ENCODE results near the gene STAC3. TPM values are rescaled to one million over a fixed set of nuclear protein-coding genes. Genes with fewer than 3 reads are reported as not detected.

Gene STAC3
- total and polyA plus RNA-seq, 2 of the 13 experiments (the other 11 are each of a cell fraction or from before 2014, with no cell fraction given) = 0.18 to 0.22 TPM

GRCh38 chr12:57270966-57271470 is 20.0 kb upstream of the STAC3 start (continued):
- TF ChIP-seq ZNF281 (CRISPR knock-in tag; IDR thresholded peaks at IDR 0.05; ENCODE audit: borderline replicate concordance) = no peak
- no peak for TF ChIP-seq PRDM4 (CRISPR knock-in tag; IDR thresholded peaks at IDR 0.05; ENCODE audit: borderline replicate concordance)
- TF ChIP-seq BHLHE40 (IDR thresholded peaks at IDR 0.05; ENCODE audit: low read length) = no peak
- TF ChIP-seq SOX6 (IDR thresholded peaks at IDR 0.05) = no peak
- no peak for TF ChIP-seq SOX6 (CRISPR knock-in tag; IDR thresholded peaks at IDR 0.05)
- TF ChIP-seq LBX2 (CRISPR knock-in tag; IDR thresholded peaks at IDR 0.05; ENCODE audit: borderline replicate concordance) = no peak
- no peak for TF ChIP-seq SNRNP70 (IDR thresholded peaks at IDR 0.05; ENCODE audit: low read depth, low read length)
- TF ChIP-seq PAXIP1 (CRISPR knock-in tag; conservative IDR thresholded peaks at IDR 0.05) = no peak
- TF ChIP-seq SPEN (CRISPR knock-in tag; IDR thresholded peaks at IDR 0.05; ENCODE audit: low read depth) = no peak
- no peak for TF ChIP-seq ETS1 (CRISPR knock-in tag; IDR thresholded peaks at IDR 0.05)
- TF ChIP-seq TBP (CRISPR knock-in tag; IDR thresholded peaks at IDR 0.05) = no peak
- no peak for TF ChIP-seq ZBTB43 (CRISPR knock-in tag; conservative IDR thresholded peaks at IDR 0.05)
